ENCODE measurements around the gene TRHDE.

Gene TRHDE

DNA sequence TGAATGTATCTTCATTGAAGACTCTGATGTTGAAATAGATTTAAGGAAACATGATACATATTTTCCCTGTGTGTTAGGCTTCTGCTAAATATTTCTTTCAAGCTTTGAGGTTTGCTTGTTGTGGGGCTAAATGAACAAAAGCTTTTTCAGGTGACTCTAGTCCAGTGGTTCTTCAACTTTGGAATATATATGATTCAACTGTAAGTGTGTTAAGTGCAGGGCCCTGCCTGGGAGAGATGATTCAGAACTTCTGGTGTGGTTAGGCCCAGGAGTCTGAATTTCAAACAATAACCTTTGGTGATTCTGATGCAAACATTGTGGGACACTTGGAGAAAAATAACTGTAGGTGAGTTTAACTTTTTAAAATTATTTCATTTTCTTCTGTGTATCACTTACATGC lies 93.0 kb downstream of the TRHDE start:
- TF ChIP-seq, protein P1, sequence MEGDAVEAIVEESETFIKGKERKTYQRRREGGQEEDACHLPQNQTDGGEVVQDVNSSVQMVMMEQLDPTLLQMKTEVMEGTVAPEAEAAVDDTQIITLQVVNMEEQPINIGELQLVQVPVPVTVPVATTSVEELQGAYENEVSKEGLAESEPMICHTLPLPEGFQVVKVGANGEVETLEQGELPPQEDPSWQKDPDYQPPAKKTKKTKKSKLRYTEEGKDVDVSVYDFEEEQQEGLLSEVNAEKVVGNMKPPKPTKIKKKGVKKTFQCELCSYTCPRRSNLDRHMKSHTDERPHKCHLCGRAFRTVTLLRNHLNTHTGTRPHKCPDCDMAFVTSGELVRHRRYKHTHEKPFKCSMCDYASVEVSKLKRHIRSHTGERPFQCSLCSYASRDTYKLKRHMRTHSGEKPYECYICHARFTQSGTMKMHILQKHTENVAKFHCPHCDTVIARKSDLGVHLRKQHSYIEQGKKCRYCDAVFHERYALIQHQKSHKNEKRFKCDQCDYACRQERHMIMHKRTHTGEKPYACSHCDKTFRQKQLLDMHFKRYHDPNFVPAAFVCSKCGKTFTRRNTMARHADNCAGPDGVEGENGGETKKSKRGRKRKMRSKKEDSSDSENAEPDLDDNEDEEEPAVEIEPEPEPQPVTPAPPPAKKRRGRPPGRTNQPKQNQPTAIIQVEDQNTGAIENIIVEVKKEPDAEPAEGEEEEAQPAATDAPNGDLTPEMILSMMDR (conservative IDR thresholded peaks at IDR 0.05; ENCODE audit: low read length): no peak
- no peak for DNase-seq (ENCODE audit: low read depth)
- no peak overlapping the region for H3K4me3 ChIP-seq (ENCODE audit: low read length)

DNA sequence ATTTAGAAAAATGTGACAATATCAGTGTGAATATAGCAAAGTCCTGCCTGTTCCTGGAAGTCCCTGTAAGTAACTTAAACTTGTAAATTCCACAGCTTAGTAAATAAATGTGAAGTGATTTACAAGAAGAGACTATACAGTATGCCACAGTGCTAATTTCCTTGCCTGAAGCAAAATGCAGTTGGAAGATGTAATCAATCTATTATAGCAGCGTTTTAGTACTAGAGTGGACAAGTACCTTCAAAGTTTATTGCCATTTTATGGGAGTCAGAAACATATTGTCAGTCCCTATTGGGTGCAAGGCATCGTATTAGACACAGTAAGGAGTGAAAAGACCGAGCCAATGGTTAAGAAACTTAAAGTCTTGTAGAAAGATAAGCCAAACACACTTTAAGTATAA lies 94.1 kb downstream of the TRHDE start:
- DNase-seq (ENCODE audit: low read depth): no peak
- no peak overlapping the region for H3K4me3 ChIP-seq (ENCODE audit: low read length)
- TF ChIP-seq, protein P1 (conservative IDR thresholded peaks at IDR 0.05; ENCODE audit: low read length): no peak

DNA sequence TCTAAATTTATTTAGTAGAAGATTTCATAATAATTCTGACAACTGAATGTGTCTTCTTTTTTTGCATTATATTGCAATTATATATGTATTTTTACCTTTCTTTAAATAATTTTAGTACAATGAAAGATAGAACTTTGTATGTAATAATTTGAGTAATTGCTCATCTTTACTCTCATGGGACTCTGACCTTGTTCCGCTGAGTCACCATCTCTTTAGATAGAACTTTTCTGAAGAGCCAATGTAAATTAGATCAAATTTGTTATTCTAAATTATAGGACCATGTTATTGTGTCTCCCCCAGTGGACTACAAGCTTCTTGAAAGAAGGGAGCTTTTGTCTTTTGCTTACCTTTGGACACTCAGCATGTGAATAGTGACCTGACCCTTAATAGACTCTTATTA lies 96.1 kb downstream of the TRHDE start:
- TF ChIP-seq, protein P1 (conservative IDR thresholded peaks at IDR 0.05; ENCODE audit: low read length): no peak
- no peak overlapping the region for H3K4me3 ChIP-seq (ENCODE audit: low read length)
- DNase-seq (ENCODE audit: low read depth): no peak

DNA sequence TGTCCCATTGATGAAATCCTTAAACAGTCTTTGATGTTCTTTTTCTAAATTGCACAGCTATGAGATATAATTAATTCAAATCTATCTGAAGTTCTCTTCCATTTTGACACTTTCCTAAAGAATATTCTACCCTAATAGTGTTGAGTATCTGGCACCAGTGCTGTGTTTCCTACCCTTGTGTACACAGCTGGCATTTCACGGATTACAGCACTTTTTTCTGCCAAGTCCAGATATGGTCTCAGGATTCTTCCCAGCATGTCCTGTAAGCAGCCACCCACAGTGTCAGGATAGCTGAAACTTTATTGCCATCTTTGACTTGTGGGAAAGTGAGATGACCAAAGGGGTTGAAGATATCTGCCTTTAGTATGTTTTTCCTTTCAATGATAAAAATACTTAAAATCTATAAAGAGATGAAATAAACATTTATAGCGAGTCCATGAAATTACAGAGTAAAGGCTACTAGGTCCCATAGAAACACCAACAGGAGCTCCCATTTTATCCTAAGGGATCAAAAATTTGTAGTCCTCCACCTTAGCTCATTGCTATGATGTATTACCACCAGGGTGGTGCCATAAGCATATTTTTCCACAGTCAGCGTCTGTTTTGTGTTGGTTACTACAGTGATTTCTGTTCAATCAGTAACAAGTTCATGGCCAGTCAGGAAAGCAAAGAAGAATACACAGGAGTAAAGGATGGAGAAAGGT lies 96.7 kb downstream of the TRHDE start:
- TF ChIP-seq, protein P1 (conservative IDR thresholded peaks at IDR 0.05; ENCODE audit: low read length): no peak
- H3K4me3 ChIP-seq (ENCODE audit: low read length): no peak overlapping the region
- no peak for DNase-seq (ENCODE audit: low read depth)

DNA sequence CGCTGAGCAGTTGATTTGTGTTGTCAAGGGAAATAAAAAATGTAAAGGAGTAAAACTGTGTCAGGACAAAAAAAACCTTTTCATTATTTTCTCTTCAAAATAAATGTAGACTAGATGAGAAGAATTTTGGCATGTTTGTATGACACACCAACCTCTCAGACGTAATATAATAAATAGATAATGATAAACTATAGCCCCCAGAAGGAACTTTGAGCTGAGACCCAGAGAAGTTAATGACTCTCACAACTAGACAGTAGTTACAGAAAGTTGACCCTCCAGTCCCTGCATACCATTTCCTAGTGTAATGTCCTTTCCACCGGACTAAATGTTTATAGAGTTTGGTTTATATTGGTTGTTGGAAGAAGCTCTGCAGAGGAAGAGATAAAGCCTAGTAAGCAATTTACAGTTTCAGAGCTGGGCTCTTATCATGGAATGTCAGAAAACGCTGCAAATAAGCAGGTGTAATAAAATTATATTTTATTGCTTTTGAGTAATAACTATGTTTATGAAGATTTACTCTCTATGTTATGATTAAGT lies 97.3 kb downstream of the TRHDE start:
- DNase-seq (ENCODE audit: low read depth): no peak
- no peak overlapping the region for H3K4me3 ChIP-seq (ENCODE audit: low read length)
- TF ChIP-seq, protein P1 (conservative IDR thresholded peaks at IDR 0.05; ENCODE audit: low read length): no peak

DNA sequence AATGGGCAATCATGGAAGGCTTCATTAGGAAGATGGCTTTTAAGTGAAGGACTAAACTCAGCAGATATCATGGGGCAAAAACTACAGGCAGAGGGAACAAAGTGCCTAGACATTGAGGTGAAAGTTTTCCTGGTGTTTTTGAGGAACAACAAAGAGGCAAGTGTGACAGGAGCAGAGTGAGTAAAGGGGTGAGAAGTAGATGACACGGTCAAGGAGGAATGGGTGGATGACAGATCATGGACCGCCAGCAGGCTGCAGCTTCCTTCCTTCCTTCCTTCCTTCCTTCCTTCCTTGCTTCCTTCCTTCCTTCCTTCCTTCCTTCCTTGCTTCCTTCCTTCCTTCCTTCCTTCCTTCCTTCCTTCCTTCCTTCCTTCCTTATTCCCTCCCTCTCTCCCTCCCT lies 108.3 kb downstream of the TRHDE start:
- no peak overlapping the region for H3K4me3 ChIP-seq (ENCODE audit: low read length)
- no peak for DNase-seq (ENCODE audit: low read depth)
- TF ChIP-seq, protein P1 (conservative IDR thresholded peaks at IDR 0.05; ENCODE audit: low read length): no peak

DNA sequence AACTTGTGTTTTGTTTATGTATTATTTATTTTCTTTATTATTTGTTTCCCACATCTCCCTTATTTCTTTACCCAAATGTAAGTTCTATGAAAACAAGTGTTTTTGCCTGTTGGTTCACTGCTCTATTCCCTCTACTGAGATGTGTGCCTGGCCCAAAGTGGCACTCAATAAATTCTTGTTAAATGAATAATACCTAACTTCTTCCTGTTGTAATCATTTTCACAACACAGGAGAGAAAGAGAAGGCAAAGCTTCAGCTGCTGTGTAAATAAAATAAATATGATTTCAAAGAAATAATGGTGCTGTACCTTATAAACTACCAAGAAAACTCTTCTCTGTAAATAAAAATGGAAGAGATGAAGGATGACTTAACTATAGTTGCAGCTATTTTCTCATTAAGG lies 116.2 kb downstream of the TRHDE start:
- no peak for DNase-seq (ENCODE audit: low read depth)
- H3K4me3 ChIP-seq (ENCODE audit: low read length): no peak overlapping the region
- TF ChIP-seq, protein P1 (conservative IDR thresholded peaks at IDR 0.05; ENCODE audit: low read length): no peak
